HG03575 (cell line): ENCODE measurements around the gene ACTRT2.

Experiments used
- ATAC-seq: cut with Tn5 transposase; IDR thresholded peaks from one replicate; pipeline ENCODE4 v1.9.1; 2021; ENCODE audit not compliant: unreplicated experiment, insufficient number of reproducible peaks, low FRiP score; ENCODE audit errors: extremely low read depth

Gene ACTRT2

DNA sequence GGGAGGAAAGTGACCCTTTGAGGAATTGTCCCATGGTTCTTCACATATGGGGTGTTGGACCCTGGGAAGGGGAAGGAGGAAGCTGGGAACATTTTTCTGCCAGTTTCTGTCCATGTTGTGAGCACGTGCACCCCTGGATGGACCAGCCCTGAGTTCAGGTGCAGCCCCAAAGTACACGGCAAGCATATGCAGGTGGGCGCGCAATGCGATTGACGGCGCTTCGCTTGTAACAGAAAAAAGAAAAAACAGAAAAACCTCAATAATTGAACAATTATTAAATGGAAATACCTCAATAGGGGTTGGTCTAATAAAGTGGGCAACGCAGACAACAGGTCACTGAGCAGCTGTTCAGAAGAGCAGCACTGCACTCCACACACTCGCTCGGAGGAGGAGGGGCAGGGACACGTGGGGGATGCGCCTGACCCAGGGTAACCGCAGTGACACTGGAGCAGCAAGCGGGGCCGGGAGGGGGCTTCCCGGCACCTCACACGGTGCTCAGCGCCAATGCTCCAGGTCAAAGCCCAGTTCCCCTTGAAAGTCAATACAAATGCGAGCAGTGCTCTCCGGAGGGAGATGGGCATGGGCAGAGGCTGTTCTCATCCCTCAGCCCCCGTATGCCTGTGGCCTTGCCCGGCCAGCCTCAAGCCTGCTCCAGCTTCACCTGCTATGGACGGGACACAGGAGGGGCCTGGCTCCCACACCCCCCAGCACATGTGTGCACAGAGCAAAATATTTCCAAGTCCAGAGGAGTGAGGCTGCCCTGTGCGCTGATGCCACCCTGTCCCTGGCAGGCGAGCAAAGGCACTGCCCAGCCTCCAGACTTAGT, 6.6 kb upstream of the ACTRT2 start:
- no peak for ATAC-seq

DNA sequence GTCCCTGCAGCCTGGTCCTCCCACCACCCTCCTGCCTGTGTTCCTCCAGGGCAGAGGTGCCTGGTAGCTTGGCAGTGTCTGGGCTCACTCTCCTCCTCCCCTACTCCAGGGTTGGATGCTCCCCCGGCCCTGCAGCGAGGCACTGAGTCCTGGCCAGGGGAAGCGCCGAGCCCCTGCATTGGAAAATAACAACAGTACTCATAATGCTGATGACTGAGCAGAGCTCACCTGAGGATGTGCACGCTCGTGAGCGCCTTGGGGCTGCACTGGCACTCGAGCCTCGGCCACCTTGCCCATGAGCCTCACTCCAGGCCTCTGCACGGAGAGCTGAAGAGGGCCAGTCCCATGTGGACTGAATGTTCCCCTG, 6.0 kb upstream of the ACTRT2 start:
- no peak for ATAC-seq

GRCh38 chr1:3015744-3016143, 5.5 kb upstream of the ACTRT2 start:
- ATAC-seq, result no peak

DNA sequence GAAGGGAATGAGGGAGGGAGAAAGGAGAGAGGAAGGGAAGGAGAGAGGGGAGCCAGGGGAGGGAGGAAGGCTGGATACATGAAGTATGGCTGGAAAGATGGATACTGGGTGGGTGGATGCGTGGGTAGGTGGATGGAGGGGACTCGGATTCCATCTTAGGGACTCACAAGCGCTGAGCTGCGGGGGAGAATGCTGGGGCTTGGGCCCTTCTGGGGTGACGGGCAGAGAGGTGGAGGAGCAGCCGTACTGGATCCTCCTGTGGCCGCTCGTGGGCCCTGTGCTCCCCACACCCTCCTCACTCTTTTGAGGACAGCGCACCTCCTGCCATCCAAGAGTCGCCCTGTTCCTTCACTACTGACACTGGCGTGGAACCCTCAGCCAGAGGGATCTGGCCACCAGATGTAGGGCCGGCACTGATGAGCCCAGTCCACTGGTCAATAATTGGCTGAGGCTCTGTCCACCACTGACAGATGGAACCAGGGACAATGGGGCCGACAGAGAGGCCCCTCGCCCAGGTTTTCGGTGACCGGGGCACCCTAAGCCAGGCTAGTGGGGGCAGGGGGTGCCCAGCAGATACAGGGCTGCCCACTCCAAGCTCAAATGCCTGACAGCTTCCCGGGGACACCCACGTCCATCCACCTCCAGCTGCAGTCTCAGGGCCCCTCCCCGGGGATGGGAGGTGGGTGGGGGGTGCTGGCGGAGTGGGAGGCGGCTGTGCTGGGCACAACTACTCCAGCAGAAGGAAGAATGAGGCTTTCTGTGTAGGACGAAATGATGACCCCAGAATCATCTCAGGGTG, 4.4 kb upstream of the ACTRT2 start:
- ATAC-seq, result no peak

DNA sequence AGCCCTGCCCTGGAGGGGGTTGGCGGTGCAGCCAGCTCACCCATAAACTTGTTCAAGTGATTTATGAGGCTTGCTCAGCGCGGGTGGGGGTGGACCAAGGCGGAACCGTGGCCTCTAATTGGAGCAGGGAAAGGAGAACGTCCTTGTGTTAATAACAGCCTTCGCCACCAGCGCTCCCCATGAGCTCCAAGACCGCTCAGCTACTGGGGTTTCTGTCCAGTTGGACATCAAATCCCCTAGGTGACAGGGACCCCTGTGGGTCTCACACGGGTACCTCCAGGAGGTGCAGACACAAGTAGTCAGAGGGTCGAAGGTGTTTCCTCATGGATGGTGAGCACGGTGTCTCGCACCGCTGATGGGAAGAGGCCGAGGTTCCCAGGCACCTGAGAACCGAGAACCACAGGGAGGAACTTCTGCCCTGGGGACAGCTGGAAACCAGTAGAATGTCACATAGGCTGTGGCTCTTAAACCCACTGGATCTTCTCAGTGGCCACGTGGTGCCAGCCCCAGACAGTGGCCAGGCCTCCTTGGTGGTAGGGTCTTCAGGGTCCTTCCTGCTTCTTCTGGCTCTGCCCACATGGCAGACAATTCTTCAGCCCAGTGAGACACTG, 3.7 kb upstream of the ACTRT2 start:
- no peak for ATAC-seq

DNA sequence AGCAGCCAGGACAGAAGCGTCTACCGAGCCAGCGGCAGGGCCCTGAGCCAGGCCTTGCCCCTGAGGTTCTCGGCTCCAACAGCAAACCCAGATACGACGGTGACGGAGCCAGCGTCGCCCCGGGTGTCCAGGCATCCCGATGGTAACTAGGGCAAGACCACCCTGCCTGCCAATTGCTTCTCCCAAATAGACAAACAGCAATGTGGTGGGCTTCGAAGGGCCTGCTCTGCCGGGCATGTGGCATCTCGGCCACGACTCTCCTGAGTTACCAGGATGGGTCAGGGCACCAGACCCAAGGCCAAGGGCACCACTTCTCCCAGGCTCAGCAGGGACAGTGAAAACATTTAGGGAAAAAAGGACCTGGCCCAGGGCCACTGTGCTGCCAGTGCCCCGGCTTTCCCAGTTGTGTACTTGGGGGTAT, 3.2 kb upstream of the ACTRT2 start:
- ATAC-seq, result no peak

DNA sequence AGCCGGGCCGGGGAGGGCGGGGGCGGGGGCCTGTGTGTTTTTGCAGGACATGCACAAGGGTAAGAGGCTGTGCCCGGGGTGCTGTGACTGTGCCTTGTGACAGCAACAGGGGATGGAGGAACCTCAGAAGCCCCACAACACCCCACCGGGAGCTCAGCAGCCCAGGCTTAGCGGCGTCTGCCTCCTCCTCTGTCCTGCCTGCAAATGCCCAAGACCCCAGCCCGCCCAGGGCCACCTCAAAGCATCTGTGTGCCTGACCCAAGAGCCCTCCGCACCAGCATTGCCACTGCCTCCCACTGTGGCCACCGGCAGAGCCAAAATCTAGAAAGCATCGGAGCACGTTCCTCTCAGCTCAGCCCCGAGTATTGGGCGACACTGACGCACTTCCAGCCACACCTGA, 2.7 kb upstream of the ACTRT2 start:
- no peak for ATAC-seq

GRCh38 chr1:3019007-3019515, 2.2 kb upstream of the ACTRT2 start:
- no peak for ATAC-seq

DNA sequence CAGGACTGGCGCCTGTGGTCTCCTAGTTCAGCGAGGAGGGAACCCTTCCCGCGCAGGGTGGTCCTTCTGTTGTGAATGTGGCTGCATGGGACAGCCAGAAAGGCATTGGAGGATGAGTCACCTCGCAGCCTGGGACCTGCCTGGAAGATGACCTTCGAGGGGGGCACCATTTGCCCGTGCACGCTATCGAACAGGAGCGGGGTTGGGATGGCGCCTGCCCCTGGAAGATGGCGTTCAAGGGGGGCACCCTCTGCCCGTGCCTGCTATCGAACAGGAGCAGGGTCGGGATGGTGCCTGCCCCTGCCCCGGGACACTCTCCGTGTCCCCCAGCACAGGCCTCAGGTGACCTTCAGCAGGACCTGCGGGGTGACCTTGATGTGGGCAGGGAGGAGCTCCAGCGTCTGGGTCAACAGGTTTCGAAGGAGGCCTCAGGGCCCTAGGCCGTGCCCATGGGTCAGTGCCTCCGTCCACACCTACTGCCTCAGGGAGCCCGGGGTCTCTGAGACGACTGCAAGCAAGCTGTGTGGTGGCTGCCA, 1.7 kb upstream of the ACTRT2 start:
- no peak for ATAC-seq

- ATAC-seq, result no peak
These were observed 881 bp upstream of the ACTRT2 start for GRCh38 chr1:3020263-3020909.

DNA sequence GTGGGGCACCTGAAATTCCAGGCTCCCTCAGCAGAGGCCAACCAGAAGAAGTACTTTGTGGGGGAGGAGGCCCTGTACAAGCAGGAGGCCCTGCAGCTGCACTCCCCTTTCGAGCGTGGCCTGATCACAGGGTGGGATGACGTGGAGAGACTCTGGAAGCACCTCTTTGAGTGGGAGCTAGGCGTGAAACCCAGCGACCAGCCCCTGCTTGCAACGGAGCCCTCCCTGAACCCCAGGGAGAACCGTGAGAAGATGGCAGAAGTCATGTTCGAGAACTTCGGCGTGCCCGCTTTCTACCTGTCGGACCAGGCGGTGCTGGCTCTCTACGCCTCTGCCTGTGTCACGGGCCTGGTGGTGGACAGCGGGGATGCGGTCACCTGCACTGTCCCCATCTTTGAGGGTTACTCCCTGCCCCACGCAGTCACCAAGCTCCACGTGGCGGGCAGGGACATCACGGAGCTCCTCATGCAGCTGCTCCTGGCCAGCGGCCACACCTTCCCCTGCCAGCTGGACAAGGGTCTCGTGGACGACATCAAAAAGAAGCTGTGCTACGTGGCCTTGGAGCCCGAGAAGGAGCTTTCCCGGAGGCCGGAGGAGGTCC, 634 bp downstream of the ACTRT2 start:
- ATAC-seq, result no peak

GRCh38 chr1:3022511-3022973, 1.3 kb downstream of the ACTRT2 start:
- no peak for ATAC-seq

GRCh38 chr1:3022976-3023375, 1.7 kb downstream of the ACTRT2 start:
- no peak for ATAC-seq

GRCh38 chr1:3024019-3024418, 2.8 kb downstream of the ACTRT2 start:
- no peak for ATAC-seq

- no peak for ATAC-seq
These were observed 3.3 kb downstream of the ACTRT2 start for GRCh38 chr1:3024588-3024987.

DNA sequence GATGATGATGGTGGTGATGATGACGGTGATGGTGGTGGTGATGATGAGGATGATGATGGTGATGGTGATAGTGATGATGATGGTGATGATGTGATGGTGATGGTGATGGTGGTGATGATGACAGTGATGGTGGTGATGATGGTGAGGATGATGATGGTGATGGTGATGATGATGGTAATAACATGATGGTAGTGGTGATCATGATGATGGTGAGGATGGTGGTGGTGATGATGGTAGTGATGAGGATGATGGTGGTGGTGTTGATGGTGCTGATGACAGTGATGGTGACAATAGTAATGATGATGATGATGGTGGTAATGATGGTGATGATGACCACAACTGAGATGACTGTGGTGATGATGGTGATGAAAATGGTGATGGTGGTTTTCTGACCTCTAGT, 4.9 kb downstream of the ACTRT2 start:
- ATAC-seq, result no peak

DNA sequence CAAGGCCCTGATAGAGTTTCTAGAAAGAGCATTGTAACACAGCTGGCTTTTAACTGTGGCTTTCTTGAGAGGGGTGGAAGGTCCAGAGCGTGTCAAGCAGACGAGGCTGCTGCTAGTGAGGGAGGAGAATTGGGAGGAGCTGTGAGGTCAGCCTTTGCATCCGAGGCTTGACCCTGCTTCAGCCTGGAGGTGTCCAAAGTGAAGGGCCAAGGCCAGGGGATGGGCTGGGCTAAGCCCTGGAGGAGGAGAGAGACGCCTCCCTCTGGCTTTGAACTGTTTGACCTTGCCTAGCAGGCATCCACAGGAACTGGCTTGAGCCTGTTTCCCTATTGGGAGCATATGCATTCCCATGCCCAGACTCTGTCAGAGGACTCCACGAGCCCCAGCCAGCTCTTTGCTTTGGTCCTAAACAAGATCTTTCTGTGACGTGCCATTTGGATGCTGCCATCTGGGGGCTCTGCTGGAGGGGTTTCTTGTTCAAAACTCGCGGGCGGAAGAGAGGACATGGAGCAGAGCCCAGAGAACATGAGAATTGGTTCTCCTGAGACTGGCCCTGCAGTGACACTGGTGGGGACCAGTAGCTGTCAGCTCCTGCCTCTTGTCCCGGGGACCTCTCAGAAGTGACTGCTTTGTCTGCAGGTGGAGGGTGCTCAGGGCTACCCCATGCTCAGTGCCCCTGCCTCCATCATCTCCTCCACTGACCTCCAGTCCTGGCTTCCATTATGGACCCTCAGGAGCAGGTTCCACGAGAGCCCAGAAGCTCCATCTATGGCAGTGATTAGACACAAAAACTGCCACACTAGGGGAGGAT, 5.5 kb downstream of the ACTRT2 start:
- ATAC-seq, result no peak
